Myocyte (in vitro differentiated cells): ENCODE measurements around the gene PRR12. TPM values are rescaled to one million over a fixed set of nuclear protein-coding genes. Genes with fewer than 3 reads are reported as not detected.
"Not testable (repeated sequence)": the region's sequence is repeated elsewhere in the genome, so short reads cannot be mapped to it uniquely, and the experiment has no call there.

Experiments used
- DNase-seq: peaks from one replicate; pipeline ENCODE4 v3.0.0-alpha.2; 2012; ENCODE audit warnings: low read depth
- total RNA-seq: library from RNA; depleted of rRNA; stranded (reverse); fragments of >200 nt; gene quantifications from 2 replicates; pipeline ENCODE4 v1.2.3, GENCODE V29; 2014

Gene PRR12
- total RNA-seq, 1 donor from 2014 or later, result 3.2 TPM

- no peak for DNase-seq
Measured at GRCh38 chr19:49615861-49616260, 24.9 kb downstream of the PRR12 start.

- no peak for DNase-seq
Measured at GRCh38 chr19:49616532-49616931, 25.6 kb downstream of the PRR12 start.

- DNase-seq, result no peak
Measured at GRCh38 chr19:49616945-49617344, 26.0 kb downstream of the PRR12 start.

- not testable (repeated sequence) for DNase-seq
Measured at GRCh38 chr19:49617860-49618259, 26.9 kb downstream of the PRR12 start.

- no peak for DNase-seq
Measured at GRCh38 chr19:49624967-49625910, 34.3 kb downstream of the PRR12 start.

DNA sequence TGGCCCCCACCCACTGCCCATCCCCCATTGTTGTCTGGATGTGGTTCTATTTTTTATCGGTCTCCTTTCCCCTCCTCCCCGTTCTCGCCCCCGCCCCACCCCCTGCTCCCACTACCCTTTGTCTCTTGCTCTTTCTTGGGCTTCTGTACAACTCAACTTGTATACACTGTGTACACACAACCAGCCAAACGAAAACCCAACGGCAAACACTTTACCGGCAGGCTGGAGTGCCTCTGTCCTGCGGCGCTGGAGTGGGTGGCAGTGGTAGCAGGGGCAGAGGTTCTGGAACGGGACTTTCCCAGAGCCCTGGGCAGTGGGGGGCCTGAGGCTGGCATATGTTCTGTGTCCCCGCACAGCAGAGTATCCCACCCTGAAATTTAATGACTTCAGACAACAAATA is 35.2 kb downstream of the PRR12 start:
- no peak for DNase-seq

GRCh38 chr19:49629659-49630058 is 38.7 kb downstream of the PRR12 start:
- DNase-seq, result no peak

- no peak for DNase-seq
Measured at GRCh38 chr19:49631014-49631588, 40.1 kb downstream of the PRR12 start.

GRCh38 chr19:49631610-49632192 is 40.7 kb downstream of the PRR12 start:
- DNase-seq, result no peak

GRCh38 chr19:49632576-49632975 is 41.6 kb downstream of the PRR12 start:
- no peak for DNase-seq

DNA sequence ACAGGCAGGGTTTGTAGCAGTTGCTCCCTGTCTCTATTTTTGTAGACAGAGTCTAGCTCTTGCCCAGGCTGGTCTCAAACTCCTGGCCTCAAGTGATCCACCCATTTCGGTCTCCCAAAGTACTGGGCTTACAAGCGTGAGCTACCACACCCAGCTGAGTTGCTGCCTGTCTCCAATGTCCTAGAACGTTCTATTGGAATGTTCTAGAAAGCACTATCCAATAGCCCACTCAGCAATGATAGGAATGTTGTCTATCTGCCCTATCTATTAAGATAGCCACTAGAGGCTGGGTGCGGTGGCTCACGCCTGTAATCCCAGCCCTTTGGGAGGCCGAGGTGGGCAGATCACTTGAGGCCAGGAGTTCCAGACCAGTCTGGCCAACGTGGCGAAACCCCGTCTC is 42.3 kb downstream of the PRR12 start:
- not testable (repeated sequence) for DNase-seq

GRCh38 chr19:49635530-49636232 is 44.7 kb downstream of the PRR12 start:
- DNase-seq, result no peak

GRCh38 chr19:49636233-49636932 is 45.4 kb downstream of the PRR12 start:
- no peak for DNase-seq

- peak; percentile 79 for DNase-seq
Measured at GRCh38 chr19:49637821-49638738, 47.1 kb downstream of the PRR12 start.

DNA sequence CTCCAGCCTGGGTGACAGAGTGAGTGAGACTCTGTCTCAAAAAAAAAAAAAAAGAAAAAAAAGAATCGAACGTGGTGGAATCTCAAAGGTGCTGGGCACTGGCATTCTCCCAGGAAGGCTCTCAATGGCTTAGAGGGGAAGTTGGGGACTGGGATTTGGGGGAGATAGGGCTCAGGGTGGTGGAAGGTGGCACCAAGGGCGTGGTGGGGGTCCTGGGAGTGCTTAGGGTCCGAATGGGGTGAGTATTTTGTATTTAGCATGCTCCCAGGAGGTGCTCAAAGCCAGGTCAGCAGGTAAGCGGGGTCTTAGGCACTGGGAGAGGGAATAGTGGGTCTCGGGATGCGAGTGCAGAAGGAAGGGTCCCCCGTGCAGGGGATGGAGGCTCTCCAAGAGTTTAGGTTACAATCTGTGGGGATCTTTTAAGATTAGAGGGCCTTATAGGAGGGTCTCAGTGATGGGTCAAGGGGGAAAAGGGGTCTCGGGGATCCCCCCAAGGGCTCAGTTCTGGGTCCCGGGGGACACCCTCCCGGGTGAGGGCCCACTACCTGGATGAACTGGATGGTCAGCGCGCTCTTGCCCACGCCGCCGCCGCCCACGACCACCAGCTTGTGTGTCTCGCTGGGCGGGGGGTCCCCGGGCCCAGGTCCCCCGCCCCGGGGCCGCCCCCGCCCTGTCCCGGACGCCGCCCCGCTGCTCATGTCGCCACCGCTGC is 48.6 kb downstream of the PRR12 start:
- no peak for DNase-seq

DNA sequence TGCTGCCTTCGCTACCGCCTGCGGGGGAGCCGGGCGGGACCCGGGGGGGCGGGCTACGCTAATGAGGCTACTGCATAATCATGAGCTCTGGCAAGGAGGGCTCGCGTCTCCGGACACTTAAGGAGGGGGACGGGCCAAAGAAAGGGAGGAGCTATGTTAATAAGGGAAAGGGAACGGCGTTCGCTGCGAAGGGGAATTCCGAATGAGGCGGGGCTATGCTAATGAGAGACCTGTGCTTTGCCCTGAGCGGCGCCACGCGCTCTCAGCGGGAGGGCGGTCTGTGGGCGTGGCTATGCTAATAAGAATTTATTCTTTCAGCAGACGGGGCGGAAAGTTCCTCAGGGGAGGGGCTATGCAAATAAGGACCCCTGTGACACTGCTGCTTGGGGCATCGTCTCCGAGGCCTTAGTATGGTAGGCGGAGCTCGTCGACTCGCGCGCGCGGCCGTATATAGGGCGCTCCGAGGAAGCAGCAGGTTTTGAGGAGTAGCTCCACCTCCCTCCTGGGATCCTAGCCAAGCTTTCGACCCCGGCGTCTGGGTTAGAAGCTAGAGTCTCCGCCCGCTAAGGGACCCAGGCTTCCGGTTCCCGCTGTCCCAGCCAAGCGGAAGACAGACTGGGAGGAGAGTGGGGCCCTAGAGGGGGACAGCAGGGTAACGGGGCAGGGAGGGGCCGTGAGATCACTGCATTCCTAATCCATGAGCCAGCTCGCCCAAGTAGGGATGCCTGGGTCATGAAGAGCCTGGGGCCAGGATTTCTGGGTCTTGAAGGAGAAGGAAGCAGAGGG is 49.3 kb downstream of the PRR12 start, which contains the start of gene RRAS:
RRAS (minus strand) TSS at position 31 of the 786 bp plus-strand sequence. CDS start 45 bp downstream, outside the sequence.
- peak; percentile 100 for DNase-seq

DNA sequence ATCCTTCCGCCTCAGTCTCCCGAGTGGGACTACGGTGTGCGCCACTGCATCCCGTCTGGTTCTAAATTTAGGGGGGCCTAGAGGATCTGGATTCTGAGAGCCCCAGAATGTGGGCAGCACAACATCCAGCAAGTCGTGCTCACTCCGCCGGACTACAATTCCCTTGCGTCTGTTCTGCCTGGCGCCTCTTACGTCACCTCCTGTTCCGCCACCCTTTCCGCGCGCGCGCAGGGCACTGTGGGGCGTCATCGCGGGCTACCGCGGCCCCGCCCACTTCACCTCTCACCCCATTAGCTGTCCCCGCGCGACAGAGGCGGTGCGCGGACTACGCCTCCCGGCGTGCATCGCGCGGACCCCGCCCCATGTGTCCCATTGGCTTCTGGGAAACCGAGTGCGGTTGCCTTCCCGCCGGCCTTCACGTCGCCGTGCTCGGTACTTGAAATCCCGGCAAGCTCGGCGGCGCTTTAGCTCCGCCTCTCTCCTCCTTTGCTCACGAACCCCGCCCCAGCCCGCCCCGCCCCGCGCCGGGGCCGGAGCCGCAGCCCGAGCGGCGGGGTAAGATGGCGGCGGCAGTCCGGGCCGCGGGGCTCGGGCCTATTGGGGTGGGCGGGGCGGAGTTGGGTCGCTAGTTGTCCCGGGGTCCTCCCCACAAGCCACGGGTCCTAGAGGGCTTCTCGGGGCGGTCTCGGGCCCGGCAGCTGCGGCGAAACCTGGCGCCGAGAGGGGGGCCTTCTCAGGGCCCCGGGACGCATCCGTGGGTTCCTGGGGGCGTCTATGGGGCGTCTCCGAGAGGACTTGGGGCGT is 50.9 kb downstream of the PRR12 start, which contains the start of gene SCAF1:
SCAF1 (plus strand) TSS at position 522 of the 804 bp plus-strand sequence. CDS start 2,818 bp downstream, outside the sequence.
- peak; percentile 99 for DNase-seq
